ENCODE data around the gene FIZ1.

DNA sequence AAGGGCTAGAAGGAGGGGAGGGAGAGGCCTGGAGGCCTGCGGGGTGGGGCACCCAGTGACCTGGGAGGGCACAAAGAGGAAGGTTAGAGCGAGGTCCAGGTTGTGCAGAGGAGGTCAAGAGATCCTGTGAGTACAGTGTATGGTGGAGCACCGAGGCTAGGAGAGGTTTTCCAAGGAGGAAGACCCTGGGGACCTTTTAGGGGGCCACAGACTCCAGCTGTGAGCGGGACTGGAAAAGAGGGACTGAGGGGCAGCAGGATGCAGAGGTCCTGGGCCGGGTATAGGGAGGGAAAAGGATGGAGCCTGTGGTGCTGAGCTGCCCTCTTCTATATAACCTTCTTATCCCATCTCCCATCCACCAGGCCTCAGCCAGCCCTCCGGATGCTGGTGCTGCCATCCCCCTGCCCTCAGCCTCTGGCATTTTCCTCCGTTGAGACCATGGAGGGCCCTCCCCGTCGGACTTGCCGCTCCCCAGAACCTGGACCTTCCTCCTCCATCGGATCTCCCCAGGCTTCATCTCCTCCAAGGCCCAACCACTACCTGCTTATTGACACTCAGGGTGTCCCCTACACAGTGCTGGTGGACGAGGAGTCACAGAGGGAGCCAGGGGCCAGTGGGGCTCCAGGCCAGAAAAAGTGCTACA, 45.0 kb upstream of the FIZ1 start:
- TF ChIP-seq, protein P1, sequence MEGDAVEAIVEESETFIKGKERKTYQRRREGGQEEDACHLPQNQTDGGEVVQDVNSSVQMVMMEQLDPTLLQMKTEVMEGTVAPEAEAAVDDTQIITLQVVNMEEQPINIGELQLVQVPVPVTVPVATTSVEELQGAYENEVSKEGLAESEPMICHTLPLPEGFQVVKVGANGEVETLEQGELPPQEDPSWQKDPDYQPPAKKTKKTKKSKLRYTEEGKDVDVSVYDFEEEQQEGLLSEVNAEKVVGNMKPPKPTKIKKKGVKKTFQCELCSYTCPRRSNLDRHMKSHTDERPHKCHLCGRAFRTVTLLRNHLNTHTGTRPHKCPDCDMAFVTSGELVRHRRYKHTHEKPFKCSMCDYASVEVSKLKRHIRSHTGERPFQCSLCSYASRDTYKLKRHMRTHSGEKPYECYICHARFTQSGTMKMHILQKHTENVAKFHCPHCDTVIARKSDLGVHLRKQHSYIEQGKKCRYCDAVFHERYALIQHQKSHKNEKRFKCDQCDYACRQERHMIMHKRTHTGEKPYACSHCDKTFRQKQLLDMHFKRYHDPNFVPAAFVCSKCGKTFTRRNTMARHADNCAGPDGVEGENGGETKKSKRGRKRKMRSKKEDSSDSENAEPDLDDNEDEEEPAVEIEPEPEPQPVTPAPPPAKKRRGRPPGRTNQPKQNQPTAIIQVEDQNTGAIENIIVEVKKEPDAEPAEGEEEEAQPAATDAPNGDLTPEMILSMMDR (IDR thresholded peaks at IDR 0.05; ENCODE audit: low read length): no peak
- TF ChIP-seq EZH2phosphoT487 (IDR thresholded peaks at IDR 0.05; ENCODE audit: low read length): no peak
- no peak for TF ChIP-seq EZH2 (optimal IDR thresholded peaks at IDR 0.05; ENCODE audit: low read depth, low read length)
